ENCODE measurements around the gene SLC10A7.

The SLC10A7 gene

DNA sequence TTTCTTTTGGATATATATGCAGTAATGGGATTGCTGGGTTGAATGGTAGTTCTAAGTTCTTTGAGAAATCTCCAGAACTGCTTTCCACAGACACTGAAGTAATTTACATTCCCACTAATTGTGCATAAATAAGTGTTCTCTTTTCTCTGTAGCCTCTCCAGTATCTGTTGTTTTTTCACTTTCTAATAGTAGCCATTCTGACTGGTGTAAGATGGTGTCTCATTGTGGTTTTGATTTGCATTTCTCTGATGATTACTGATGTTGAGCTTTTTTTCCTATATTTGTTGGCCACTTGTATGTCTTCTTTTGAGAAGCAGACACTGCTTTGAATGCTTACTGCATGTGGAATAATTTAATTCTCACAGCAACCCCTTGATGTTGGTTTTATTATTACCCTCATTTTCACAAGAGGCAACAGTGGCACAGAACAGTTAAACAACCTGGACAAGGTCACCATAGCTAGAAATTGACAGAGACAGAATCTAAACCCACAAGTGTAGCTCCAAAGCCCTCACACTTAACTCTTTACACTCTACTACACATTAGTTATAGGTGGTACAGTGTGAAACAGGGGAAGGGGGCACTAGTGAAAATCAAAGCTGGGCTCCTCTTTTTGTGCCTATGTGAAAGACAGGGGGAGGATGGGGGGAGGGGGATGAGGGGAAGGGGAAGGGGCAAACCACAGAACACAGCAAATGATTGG, 211.3 kb downstream of the SLC10A7 start:
- no peak for TF ChIP-seq EZH2 (IDR thresholded peaks at IDR 0.05; ENCODE audit: borderline replicate concordance, low read length)
- TF ChIP-seq, protein P1, sequence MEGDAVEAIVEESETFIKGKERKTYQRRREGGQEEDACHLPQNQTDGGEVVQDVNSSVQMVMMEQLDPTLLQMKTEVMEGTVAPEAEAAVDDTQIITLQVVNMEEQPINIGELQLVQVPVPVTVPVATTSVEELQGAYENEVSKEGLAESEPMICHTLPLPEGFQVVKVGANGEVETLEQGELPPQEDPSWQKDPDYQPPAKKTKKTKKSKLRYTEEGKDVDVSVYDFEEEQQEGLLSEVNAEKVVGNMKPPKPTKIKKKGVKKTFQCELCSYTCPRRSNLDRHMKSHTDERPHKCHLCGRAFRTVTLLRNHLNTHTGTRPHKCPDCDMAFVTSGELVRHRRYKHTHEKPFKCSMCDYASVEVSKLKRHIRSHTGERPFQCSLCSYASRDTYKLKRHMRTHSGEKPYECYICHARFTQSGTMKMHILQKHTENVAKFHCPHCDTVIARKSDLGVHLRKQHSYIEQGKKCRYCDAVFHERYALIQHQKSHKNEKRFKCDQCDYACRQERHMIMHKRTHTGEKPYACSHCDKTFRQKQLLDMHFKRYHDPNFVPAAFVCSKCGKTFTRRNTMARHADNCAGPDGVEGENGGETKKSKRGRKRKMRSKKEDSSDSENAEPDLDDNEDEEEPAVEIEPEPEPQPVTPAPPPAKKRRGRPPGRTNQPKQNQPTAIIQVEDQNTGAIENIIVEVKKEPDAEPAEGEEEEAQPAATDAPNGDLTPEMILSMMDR (IDR thresholded peaks at IDR 0.05; ENCODE audit: low read length) = no peak
- H3K9me3 ChIP-seq (ENCODE audit: low read length) = no peaks in the 10 kb centered on the region
- no peaks in the 10 kb centered on the region for H3K9me2 ChIP-seq (ENCODE audit: low read depth, low read length)
- no peaks in the 10 kb centered on the region for H3K4me1 ChIP-seq (ENCODE audit: insufficient read depth, low read length, severe bottlenecking)
- H3K4me2 ChIP-seq (ENCODE audit: low read length) = no peak overlapping the region
- no peaks in the 10 kb centered on the region for H4K20me1 ChIP-seq (ENCODE audit: insufficient read depth, low read length)
- H2AFZ ChIP-seq (ENCODE audit: low read length) = no peak overlapping the region
- H3K9ac ChIP-seq (ENCODE audit: low read length) = no peak overlapping the region
- H3K36me3 ChIP-seq (ENCODE audit: insufficient read depth, low read length) = no peaks in the 10 kb centered on the region
- no peak overlapping the region for H3K27ac ChIP-seq (ENCODE audit: low read depth, low read length, poor library complexity, severe bottlenecking)
- H3F3A ChIP-seq (ENCODE audit: insufficient read depth, low read length) = no peaks in the 10 kb centered on the region
- no peak overlapping the region for H3K4me3 ChIP-seq (ENCODE audit: low read depth, low read length, poor library complexity, severe bottlenecking)
- H3K79me2 ChIP-seq (ENCODE audit: insufficient read depth, low read length) = no peaks in the 10 kb centered on the region
- H3K27me3 ChIP-seq (ENCODE audit: insufficient read depth, low read length) = no peaks in the 10 kb centered on the region

DNA sequence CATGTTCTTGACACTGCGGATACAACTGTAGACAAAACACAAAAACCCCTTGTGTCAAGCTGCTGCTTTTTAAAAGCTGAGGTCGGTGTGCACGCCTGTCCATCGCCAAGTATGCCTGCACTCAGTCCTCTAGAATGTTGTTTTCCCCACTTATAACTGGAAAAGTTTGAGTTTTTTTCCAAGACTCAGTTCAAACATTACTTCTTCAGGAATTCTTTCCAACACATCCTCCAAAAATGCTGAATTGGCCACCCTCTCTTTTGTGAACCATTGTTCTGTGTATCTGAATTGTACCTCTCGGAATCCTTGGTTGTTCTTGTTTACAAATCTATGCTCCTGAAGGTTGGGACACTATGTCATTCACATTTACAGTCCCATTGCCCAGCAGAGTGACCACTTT, 212.8 kb downstream of the SLC10A7 start:
- Histone ChIP-seq H3K9ac (ENCODE audit: low read length) (no peak overlapping the region), H3K9me3 (ENCODE audit: low read length) (no peaks in the 10 kb centered on the region), H3K27ac (ENCODE audit: low read depth, low read length, poor library complexity, severe bottlenecking) (no peak overlapping the region), H3K9me2 (ENCODE audit: low read depth, low read length) (no peaks in the 10 kb centered on the region), H2AFZ (ENCODE audit: low read length) (no peak overlapping the region), H3F3A (ENCODE audit: insufficient read depth, low read length) (no peaks in the 10 kb centered on the region), H3K36me3 (ENCODE audit: insufficient read depth, low read length) (no peaks in the 10 kb centered on the region), H3K4me3 (ENCODE audit: low read depth, low read length, poor library complexity, severe bottlenecking) (no peak overlapping the region), H3K4me2 (ENCODE audit: low read length) (no peak overlapping the region), H3K27me3 (ENCODE audit: insufficient read depth, low read length) (no peaks in the 10 kb centered on the region), H4K20me1 (ENCODE audit: insufficient read depth, low read length) (no peaks in the 10 kb centered on the region), H3K79me2 (ENCODE audit: insufficient read depth, low read length) (no peaks in the 10 kb centered on the region), H3K4me1 (ENCODE audit: insufficient read depth, low read length, severe bottlenecking) (no peaks in the 10 kb centered on the region)
- TF ChIP-seq, protein P1 (IDR thresholded peaks at IDR 0.05; ENCODE audit: low read length) = no peak
- TF ChIP-seq EZH2 (IDR thresholded peaks at IDR 0.05; ENCODE audit: borderline replicate concordance, low read length) = no peak

- Histone ChIP-seq H3F3A (ENCODE audit: insufficient read depth, low read length) (no peaks in the 10 kb centered on the region), H2AFZ (ENCODE audit: low read length) (no peak overlapping the region), H3K27me3 (ENCODE audit: insufficient read depth, low read length) (no peaks in the 10 kb centered on the region), H3K27ac (ENCODE audit: low read depth, low read length, poor library complexity, severe bottlenecking) (no peak overlapping the region), H3K4me1 (ENCODE audit: insufficient read depth, low read length, severe bottlenecking) (no peaks in the 10 kb centered on the region), H3K36me3 (ENCODE audit: insufficient read depth, low read length) (no peaks in the 10 kb centered on the region), H3K9me2 (ENCODE audit: low read depth, low read length) (no peaks in the 10 kb centered on the region), H3K9ac (ENCODE audit: low read length) (no peak overlapping the region), H3K9me3 (ENCODE audit: low read length) (no peaks in the 10 kb centered on the region), H3K79me2 (ENCODE audit: insufficient read depth, low read length) (no peaks in the 10 kb centered on the region), H3K4me3 (ENCODE audit: low read depth, low read length, poor library complexity, severe bottlenecking) (no peak overlapping the region), H3K4me2 (ENCODE audit: low read length) (no peak overlapping the region), H4K20me1 (ENCODE audit: insufficient read depth, low read length) (no peaks in the 10 kb centered on the region)
- TF ChIP-seq EZH2 (IDR thresholded peaks at IDR 0.05; ENCODE audit: borderline replicate concordance, low read length) = no peak
- TF ChIP-seq, protein P1 (IDR thresholded peaks at IDR 0.05; ENCODE audit: low read length) = no peak
Observed at GRCh38 chr4:146302822-146303221, 218.9 kb downstream of the SLC10A7 start.

Measured in OCI-LY1 (cell line).